GM21619 (cell line): Measurements from ENCODE around the gene ARMC9.

Source experiments
- ATAC-seq: cut with Tn5 transposase; IDR thresholded peaks from one replicate; pipeline ENCODE4 v1.9.1; 2021; ENCODE audit not compliant: unreplicated experiment

Gene ARMC9

DNA sequence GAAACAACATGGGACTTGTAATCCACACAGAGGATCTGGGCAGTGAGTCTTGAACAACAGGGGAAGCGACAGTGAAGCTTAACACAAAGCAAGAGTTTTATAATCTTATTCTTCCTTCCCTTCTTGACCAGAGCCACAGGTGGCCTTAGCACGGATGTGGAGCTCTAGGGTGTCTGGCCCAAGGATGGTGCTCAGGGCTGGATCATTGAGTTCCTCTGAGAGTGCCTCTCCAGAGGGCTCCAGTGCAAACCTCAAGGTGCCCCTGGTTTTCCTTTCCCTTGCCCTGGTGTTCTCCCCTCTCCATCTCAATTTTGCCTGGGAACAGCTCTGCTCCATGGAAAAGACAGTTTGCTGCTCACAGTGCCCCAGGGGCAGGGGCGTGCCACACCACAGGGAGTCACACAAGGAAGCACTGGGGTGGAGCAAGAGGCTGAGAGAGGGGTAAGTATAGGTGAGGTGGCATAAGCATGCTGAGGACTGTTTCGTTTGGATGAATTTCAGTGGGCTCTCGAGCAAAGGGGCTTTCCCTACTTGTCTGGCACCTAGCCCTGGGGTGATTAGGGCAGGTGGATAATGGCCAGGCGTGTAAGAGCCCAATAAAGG, 108.5 kb downstream of the ARMC9 start:
- ATAC-seq = no peak

GRCh38 chr2:231308219-231308618, 109.8 kb downstream of the ARMC9 start:
- ATAC-seq = no peak

DNA sequence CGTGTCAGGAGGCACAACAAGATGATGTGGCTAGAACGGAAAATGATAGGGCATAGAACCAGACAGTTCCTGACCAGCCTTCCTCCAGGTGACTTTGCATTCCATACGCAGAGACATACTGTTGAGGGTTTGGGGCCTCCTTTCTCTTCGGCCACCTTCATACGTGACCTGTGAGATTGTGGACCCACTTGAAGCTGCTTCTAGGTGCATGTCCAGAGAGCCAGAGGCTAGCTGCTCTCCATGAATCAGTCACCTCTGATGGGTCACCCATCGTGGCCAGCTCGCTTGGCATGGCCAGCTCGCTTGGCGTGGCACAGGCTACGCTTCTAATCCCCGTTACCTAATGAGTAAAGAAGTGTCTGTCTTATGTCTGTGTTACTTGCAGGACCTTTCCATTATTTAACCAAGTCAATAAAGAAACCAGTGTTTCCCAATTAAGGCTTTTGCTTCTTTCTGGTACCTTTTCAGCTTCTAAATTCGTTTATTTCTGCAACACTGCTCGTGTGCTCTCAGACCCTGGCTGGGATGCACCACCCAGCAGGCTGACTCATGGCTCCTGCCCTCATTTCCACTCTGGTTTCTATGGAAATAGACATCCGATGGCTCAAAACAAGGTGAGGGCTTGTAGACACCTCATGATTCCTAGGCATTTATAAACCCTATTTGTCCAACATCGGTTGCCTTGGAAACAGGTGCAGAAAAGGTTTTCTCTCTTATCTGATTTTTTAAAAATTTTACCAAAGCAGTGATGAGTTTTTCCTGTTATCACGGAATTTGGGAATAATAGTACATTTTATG, 110.4 kb downstream of the ARMC9 start:
- no peak for ATAC-seq

- ATAC-seq = no peak
Observed at GRCh38 chr2:231312066-231312465, 113.6 kb downstream of the ARMC9 start.

DNA sequence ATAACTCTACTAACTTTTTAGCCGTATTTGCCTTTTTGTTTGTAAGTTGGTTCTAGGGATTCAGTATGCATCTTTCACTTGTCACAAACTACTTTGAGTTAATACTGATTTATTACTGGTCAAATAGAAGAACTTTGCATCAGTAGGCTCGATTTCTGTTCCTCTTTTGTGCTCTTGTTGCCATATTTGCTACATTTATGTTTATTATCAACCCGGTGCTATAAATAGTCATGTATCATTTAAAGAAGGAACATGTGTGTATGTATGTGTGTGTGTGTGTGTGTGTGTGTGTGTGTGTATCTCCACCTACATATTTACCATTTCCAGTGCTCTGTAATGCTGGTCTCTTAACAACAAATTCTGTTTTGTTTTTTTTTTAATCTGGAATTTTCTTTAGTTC, 117.5 kb downstream of the ARMC9 start:
- ATAC-seq = no peak

- ATAC-seq = no peak
Observed at GRCh38 chr2:231317579-231317978, 119.1 kb downstream of the ARMC9 start.

- ATAC-seq = no peak
Observed at GRCh38 chr2:231318436-231318835, 120.0 kb downstream of the ARMC9 start.

- ATAC-seq = no peak
Observed at GRCh38 chr2:231318954-231319353, 120.5 kb downstream of the ARMC9 start.

GRCh38 chr2:231319867-231320266, 121.4 kb downstream of the ARMC9 start:
- no peak for ATAC-seq

- ATAC-seq = no peak
Observed at GRCh38 chr2:231321021-231321420, 122.6 kb downstream of the ARMC9 start.

- ATAC-seq = no peak
Observed at GRCh38 chr2:231321556-231322334, 123.3 kb downstream of the ARMC9 start.

DNA sequence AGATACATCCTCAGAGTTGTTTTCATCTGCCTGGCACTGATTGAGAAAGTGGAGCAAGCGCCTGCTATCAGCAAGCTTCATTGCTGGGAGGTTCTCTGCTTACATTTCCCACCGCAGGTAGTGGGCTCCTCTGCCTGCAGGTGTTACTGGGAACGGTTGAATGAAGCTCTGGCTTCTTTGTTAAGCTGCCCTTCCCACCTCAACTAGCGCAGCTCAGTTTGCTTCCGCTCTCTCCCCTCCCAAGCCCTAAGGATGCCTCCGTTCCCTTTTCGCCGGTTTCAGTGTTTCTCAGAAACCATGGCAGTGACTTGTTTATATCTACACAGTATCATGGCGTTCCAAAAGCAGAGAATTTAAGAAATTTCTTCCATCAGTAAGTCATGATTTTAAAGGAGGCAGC, 124.9 kb downstream of the ARMC9 start:
- ATAC-seq = no peak

GRCh38 chr2:231325826-231326225, 127.4 kb downstream of the ARMC9 start:
- ATAC-seq = no peak

GRCh38 chr2:231326404-231326803, 128.0 kb downstream of the ARMC9 start:
- no peak for ATAC-seq

- ATAC-seq = no peak
Observed at GRCh38 chr2:231330311-231330710, 131.9 kb downstream of the ARMC9 start.

- no peak for ATAC-seq
Observed at GRCh38 chr2:231331533-231331932, 133.1 kb downstream of the ARMC9 start.

DNA sequence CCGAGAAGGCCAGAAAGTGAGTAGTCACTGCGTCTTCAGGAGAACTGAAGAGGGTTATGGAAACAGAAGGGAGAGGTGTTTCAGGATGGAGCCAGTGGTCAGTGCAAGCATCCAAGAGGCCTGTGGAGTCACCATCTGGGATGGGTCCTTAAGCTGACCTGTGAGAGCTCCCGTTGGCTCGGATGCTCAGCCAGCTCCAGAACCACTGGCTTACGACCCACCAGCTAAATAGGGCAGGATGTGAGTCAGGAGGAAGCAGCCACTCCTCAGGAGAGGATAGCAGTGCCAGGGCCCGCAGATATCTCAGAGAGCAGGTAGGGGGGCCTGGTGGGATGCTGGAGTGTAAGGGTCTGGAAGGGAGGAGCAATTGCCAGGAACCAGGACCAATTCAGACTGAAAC, 134.0 kb downstream of the ARMC9 start:
- no peak for ATAC-seq

GRCh38 chr2:231332872-231333500, 134.6 kb downstream of the ARMC9 start:
- no peak for ATAC-seq

DNA sequence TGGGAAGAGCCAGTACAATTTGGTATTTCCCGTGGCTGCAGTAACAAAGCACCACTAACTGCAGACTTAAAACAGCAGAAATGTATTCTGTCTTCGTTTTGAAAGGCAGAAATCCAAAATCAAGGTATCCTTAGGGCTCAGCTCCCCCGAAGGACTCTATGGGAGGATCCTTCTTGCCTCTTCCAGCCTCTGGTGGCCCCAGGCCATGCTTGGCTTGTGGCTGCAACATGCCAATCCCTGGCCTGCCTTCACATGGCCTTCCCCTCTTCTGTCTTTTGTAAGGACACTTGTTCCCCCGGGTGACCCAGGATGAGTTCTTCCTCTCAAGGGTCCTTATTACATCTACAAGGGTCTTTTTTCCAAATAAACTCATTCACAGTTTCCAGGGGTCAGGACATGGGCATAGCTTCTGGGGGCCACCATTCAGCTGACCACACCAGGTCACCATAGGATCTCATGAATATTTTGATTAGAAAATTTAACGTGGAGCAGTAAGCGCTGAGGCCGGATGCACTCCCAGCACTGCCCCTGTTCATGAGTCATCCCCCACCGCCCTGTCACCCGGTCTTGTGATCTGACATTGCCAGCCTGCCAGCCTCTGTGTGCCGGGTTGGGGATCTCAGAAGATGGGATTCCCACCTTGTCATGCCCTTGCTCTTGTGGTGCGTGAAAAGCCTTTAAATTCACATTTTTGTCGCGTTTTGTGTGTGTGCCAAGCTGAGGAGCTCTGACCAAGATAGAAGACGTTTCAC, 135.9 kb downstream of the ARMC9 start:
- no peak for ATAC-seq

- ATAC-seq = no peak
Observed at GRCh38 chr2:231334981-231335380, 136.6 kb downstream of the ARMC9 start.

- ATAC-seq = no peak
Observed at GRCh38 chr2:231335591-231335990, 137.2 kb downstream of the ARMC9 start.
